Motor neuron (in vitro differentiated cells): ENCODE data around the gene SLC5A9. TPM values are rescaled to one million over a fixed set of nuclear protein-coding genes. Genes with fewer than 3 reads are reported as not detected.

Source experiments
- ATAC-seq, 8 experiments: fragments of 200-7000 bp; cut with Tn5 transposase; replicated peaks in 6 of 8; 2 replicates each; pipeline ENCODE4 v1.8.0; 2021; ENCODE audit warnings: mild to moderate bottlenecking in 8 of 8, moderate library complexity in 8 of 8
- H3K27ac ChIP-seq, 2 donors: fragments of 250-450 bp; sonication (Bioruptor Pico); 2 replicates each; pipeline ENCODE4 v1.9.0; 2021; ENCODE audit warnings: antibody characterized with exemption in 2 of 2, mild to moderate bottlenecking in 2 of 2, moderate library complexity in 1 of 2
- H3K4me1 ChIP-seq, 2 donors: fragments of 250-450 bp; sonication (Bioruptor Pico); replicated peaks in 1 of 2; 2 replicates each; pipeline ENCODE4 v1.6.1; 2021; ENCODE audit warnings: antibody characterized with exemption in 2 of 2, mild to moderate bottlenecking in 2 of 2, moderate library complexity in 1 of 2
- H3K4me3 ChIP-seq, 5 donors: fragments of 250-450 bp; sonication (Bioruptor Pico); 2 replicates each; pipeline ENCODE4 v1.9.0; 2021; ENCODE audit warnings: antibody characterized with exemption in 5 of 5, mild to moderate bottlenecking in 5 of 5, moderate library complexity in 4 of 5
- WGBS, 10 experiments: fragments of 450-650 bp; shearing (Covaris generic); methylation state at CpG; one replicate each; pipeline ENCODE4 v1.0.0; 2022; 5-methylcytosine and 5-hydroxymethylcytosine counted together
- in situ Hi-C, 9 experiments: fragments of 400-800 bp; cut with MboI; loops; one replicate each; pipeline ENCODE4 v1.15.0; 2021; ENCODE audit warnings: low sequenced_read_pairs in 9 of 9, low pct_unique_long_range_greater_than_20kb in 2 of 9; ENCODE audit not compliant: unreplicated experiment in 9 of 9
- total RNA-seq, 8 experiments: library from RNA; unstranded; fragments of 300-600 nt; gene quantifications; 2 replicates each; pipeline versions ENCODE4 v1.2.3 to v1.2.4, GENCODE V29; 2022

The SLC5A9 gene
- total RNA-seq, result 1 to 10 TPM in 1 of 8 experiments, under 1 TPM in 6, not detected in 1; 0.20 to 1.0 (median 0.32) TPM

- Histone ChIP-seq H3K4me3 (no peak within 1 kb of the TSS), H3K4me1 (no peaks in the 10 kb centered on the region), H3K27ac (no peak within 1 kb of the TSS)
- 48 to 88% (median 67%) methylated on average over 1 to 7 of the region's 8 CpGs; no CpG with 5 or more reads in 4 of the 10 experiments for WGBS, 10 experiments
- in situ Hi-C loops, result loop anchor here in 5 of 9 experiments (25.0 kb wide), 3 partner anchors 110 to 485 kb away; no protein-coding TSS in a partner anchor
- ATAC-seq, result no peak
Measured at GRCh38 chr1:48222501-48223242, at the start of gene SLC5A9. TSS of gene SLC5A9 (plus strand) at chr1:48222716. CDS start at chr1:48222737, 21 bp downstream.

GRCh38 chr1:48175116-48175515 lies 47.4 kb upstream of the SLC5A9 start:
- no peak overlapping the region for H3K4me3 ChIP-seq
- in situ Hi-C loops, result no loop called here
- ATAC-seq, result no peak
- H3K4me1 ChIP-seq, result no peaks in the 10 kb centered on the region
- no peak overlapping the region for H3K27ac ChIP-seq

GRCh38 chr1:48177257-48177656 lies 45.3 kb upstream of the SLC5A9 start:
- ATAC-seq, result peak in 1 of 8 experiments; percentile 30
- WGBS, 10 experiments, result 14 to 100% (median 77%) methylated on average over 1 to 4 of the region's 4 CpGs; no CpG with 5 or more reads in 2 of the 10 experiments
- in situ Hi-C loops, result no loop called here
- peaks cover 7 to 8% of the 10 kb centered on the region in 2 donors for H3K4me1 ChIP-seq
- H3K4me3 ChIP-seq, result no peak overlapping the region
- H3K27ac ChIP-seq, result no peak overlapping the region

GRCh38 chr1:48181669-48182367 lies 40.7 kb upstream of the SLC5A9 start:
- H3K4me3 ChIP-seq, result no peak overlapping the region
- ATAC-seq, result peak in 4 of 8 experiments; percentile 19 to 97 (median 96)
- H3K4me1 ChIP-seq, result peaks cover 13% of the 10 kb centered on the region in 2 donors
- 36 to 80% (median 65%) methylated on average over 1 to 5 of the region's 5 CpGs; no CpG with 5 or more reads in 1 of the 10 experiments for WGBS, 10 experiments
- H3K27ac ChIP-seq, result no peak overlapping the region
- in situ Hi-C loops, result no loop called here

GRCh38 chr1:48182439-48182838 lies 40.1 kb upstream of the SLC5A9 start:
- WGBS, 10 experiments, result 0 to 100% (median 80%) methylated on average over 1 to 2 of the region's 2 CpGs; no CpG with 5 or more reads in 1 of the 10 experiments
- in situ Hi-C loops, result no loop called here
- Histone ChIP-seq H3K4me1 (peaks cover 13% of the 10 kb centered on the region in 2 donors), H3K4me3 (no peak overlapping the region), H3K27ac (no peak overlapping the region)
- ATAC-seq, result peak in 6 of 8 experiments; percentile 44 to 83 (median 62)

- Histone ChIP-seq H3K4me3 (no peak overlapping the region), H3K27ac (no peak overlapping the region), H3K4me1 (peaks cover 11 to 13% of the 10 kb centered on the region in 2 donors)
- in situ Hi-C loops, result no loop called here
- 0 to 67% (median 55%) methylated on average over 1 to 3 of the region's 3 CpGs; no CpG with 5 or more reads in 1 of the 10 experiments for WGBS, 10 experiments
- peak in 3 of 8 experiments; percentile 74 to 96 (median 78) for ATAC-seq
Measured at GRCh38 chr1:48186306-48186839, 36.1 kb upstream of the SLC5A9 start.

DNA sequence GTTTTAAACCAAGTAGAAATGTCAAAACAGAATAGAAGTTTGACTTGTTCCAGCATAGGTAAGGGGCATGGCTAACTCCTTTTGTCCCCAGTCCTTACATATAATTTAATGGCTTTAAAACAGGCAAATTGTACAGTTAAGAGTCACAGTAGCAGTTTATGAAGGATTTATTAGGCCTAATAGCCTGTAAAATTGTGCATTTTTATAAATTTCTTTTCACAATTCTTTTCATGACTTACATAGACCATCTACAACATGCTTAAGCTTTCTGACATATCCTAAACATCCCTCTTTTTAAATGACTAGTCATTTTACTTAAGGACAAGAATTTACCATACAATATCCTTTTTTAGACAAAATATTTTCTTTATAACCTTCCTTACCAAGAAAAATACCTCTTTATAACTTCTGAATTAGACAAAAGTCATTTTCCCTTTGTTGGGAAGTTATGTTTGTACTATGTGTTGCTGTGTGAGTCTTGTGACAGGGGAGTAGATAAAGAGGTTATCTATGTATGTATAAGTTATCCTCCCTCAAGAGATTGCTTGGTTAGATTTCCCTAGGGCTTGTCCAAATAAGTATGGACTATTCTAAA lies 34.5 kb upstream of the SLC5A9 start:
- no peak overlapping the region for H3K4me3 ChIP-seq
- in situ Hi-C loops, result no loop called here
- no peaks in the 10 kb centered on the region for H3K4me1 ChIP-seq
- no peak for ATAC-seq
- H3K27ac ChIP-seq, result no peak overlapping the region

GRCh38 chr1:48190881-48191280 lies 31.6 kb upstream of the SLC5A9 start:
- peak in 2 of 8 experiments; percentile 59 to 68 for ATAC-seq
- H3K4me3 ChIP-seq, result no peak overlapping the region
- WGBS, 10 experiments, result 0 to 74% (median 60%) methylated on average over 1 to 3 of the region's 3 CpGs; no CpG with 5 or more reads in 1 of the 10 experiments
- H3K27ac ChIP-seq, result no peak overlapping the region
- no peaks in the 10 kb centered on the region for H3K4me1 ChIP-seq
- in situ Hi-C loops, result loop anchor here in 1 of 9 experiments (10.0 kb wide), 1 partner anchor 86 kb away; no protein-coding TSS in a partner anchor

DNA sequence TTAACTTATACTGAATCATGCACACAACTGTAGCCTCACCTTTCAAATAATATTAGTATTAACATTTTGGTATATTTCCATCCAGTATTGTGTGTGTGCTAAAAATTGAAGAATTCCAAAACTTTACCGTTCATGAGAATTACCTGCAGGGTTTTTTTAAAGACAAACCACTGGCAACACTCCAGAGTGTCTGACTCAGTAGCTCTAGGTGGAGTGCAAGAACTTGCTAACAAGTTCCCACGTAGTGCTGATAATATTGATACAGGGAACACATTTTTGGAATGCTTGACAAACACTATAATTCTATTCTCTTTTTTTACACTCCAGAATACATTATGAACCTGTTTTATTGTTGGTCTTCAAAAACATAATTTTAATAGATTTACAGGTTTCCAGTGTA lies 27.7 kb upstream of the SLC5A9 start:
- in situ Hi-C loops, result loop anchor here in 1 of 9 experiments (10.0 kb wide), 1 partner anchor 90 kb away; no protein-coding TSS in a partner anchor
- Histone ChIP-seq H3K4me1 (peaks cover 0 to 2% of the 10 kb centered on the region in 2 donors), H3K4me3 (no peak overlapping the region), H3K27ac (no peak overlapping the region)
- WGBS, 10 experiments, result 10 to 92% (median 73%) methylated on average over 1 to 2 of the region's 2 CpGs
- no peak for ATAC-seq

DNA sequence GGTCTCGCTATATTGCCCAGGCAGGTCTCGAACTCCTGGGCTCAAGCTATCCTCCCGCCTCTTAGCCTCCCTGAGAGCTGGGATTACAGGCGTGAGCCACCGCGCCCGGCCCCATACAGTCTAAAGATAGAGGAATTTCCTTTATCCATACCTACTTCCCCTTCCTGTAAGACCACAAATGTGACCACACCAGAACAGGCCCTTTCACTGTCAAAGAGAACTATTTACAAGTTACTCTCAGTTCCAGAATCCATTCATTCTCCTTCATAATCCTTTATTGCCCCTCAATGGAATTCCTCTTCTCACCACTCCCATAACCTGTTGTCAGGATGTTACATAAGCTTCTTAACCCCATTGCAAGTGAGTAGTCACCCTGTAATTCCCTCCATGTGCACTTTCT lies 26.3 kb upstream of the SLC5A9 start:
- no peak overlapping the region for H3K4me3 ChIP-seq
- H3K4me1 ChIP-seq, result peaks cover 0 to 5% of the 10 kb centered on the region in 2 donors
- no peak overlapping the region for H3K27ac ChIP-seq
- in situ Hi-C loops, result loop anchor here in 1 of 9 experiments (10.0 kb wide), 1 partner anchor 91 kb away; no protein-coding TSS in a partner anchor
- 80 to 100% (median 90%) methylated on average over 1 to 4 of the region's 7 CpGs; no CpG with 5 or more reads in 5 of the 10 experiments for WGBS, 10 experiments
- no peak for ATAC-seq

- ATAC-seq, result no peak
- WGBS, 10 experiments, result 0 to 92% (median 75%) methylated on average over 1 to 3 of the region's 3 CpGs; no CpG with 5 or more reads in 1 of the 10 experiments
- in situ Hi-C loops, result loop anchor here in 1 of 9 experiments (10.0 kb wide), 1 partner anchor 94 kb away; no protein-coding TSS in a partner anchor
- no peak overlapping the region for H3K27ac ChIP-seq
- peaks cover 0 to 5% of the 10 kb centered on the region in 2 donors for H3K4me1 ChIP-seq
- no peak overlapping the region for H3K4me3 ChIP-seq
Measured at GRCh38 chr1:48198970-48199369, 23.5 kb upstream of the SLC5A9 start.

- 0 to 83% (median 31%) methylated on average over 1 to 3 of the region's 3 CpGs; no CpG with 5 or more reads in 2 of the 10 experiments for WGBS, 10 experiments
- in situ Hi-C loops, result loop anchor here in 7 of 9 experiments (10.0 to 25.0 kb wide), 4 partner anchors 88 to 463 kb away; no protein-coding TSS in a partner anchor
Measured at GRCh38 chr1:48200166-48200900, 22.2 kb upstream of the SLC5A9 start.

More at GRCh38 chr1:48200166-48200900, 22.2 kb upstream of the SLC5A9 start:
- Histone ChIP-seq H3K4me3 (no peak overlapping the region), H3K27ac (no peak overlapping the region), H3K4me1 (peaks cover 0 to 5% of the 10 kb centered on the region in 2 donors)
- ATAC-seq, result peak in 3 of 8 experiments; percentile 8 to 29 (median 11)
